GM23338 (cell line): ENCODE data around the gene ABCA13. TPM values are rescaled to one million over a fixed set of nuclear protein-coding genes. Genes with fewer than 3 reads are reported as not detected.
A peak's percentile ranks its signal among the peaks of the same experiment; 100 is the strongest.

Source experiments
- ATAC-seq: fragments of 200-7000 bp; cut with Tn5 transposase; 3 replicates; pipeline ENCODE4 v1.9.1; 2020
- DNase-seq: peaks from one replicate; pipeline ENCODE4 v3.0.0-alpha.2; 2015; ENCODE audit warnings: low spot score
- H2AFZ ChIP-seq: fragments of 200-600 bp; sonication (generic); 2 replicates; pipeline ENCODE4 v1.8.0; 2016; ENCODE audit warnings: antibody characterized with exemption, mild to moderate bottlenecking, moderate library complexity
- H3F3A ChIP-seq: fragments of 200-600 bp; sonication (generic); replicated peaks from 2 replicates; pipeline ENCODE4 v1.8.0; 2017; ENCODE audit warnings: antibody characterized with exemption, mixed run types, low read depth
- H3K27ac ChIP-seq: fragments of 200-600 bp; sonication (generic); 2 replicates; pipeline ENCODE4 v1.6.1; 2016; ENCODE audit warnings: low read depth
- H3K27me3 ChIP-seq: fragments of 200-600 bp; sonication (generic); 2 replicates; pipeline ENCODE4 v1.8.0; 2016; ENCODE audit warnings: mild to moderate bottlenecking, mixed run types, moderate library complexity; ENCODE audit not compliant: insufficient read depth
- H3K36me3 ChIP-seq: fragments of 200-600 bp; sonication (generic); 2 replicates; pipeline ENCODE4 v1.8.0; 2016; ENCODE audit warnings: mild to moderate bottlenecking; ENCODE audit not compliant: insufficient read depth
- H3K4me1 ChIP-seq: fragments of 200-600 bp; sonication (generic); 2 replicates; pipeline ENCODE4 v1.8.0; 2016; ENCODE audit warnings: mild to moderate bottlenecking, moderate library complexity; ENCODE audit not compliant: insufficient read depth
- H3K4me2 ChIP-seq: fragments of 200-600 bp; sonication (generic); 2 replicates; pipeline ENCODE4 v1.7.1; 2017; ENCODE audit warnings: mixed run types
- H3K4me3 ChIP-seq: fragments of 200-600 bp; sonication (generic); 2 replicates; pipeline ENCODE4 v1.6.1; 2016; ENCODE audit warnings: mixed run types
- H3K79me2 ChIP-seq: fragments of 200-600 bp; sonication (generic); replicated peaks from 2 replicates; pipeline ENCODE4 v1.8.0; 2017; ENCODE audit warnings: mild to moderate bottlenecking; ENCODE audit not compliant: insufficient read depth
- H3K9me2 ChIP-seq: fragments of 200-600 bp; sonication (generic); 2 replicates; pipeline ENCODE4 v1.8.0; 2017; ENCODE audit not compliant: insufficient read depth
- H4K20me1 ChIP-seq: fragments of 200-600 bp; sonication (generic); replicated peaks from 2 replicates; pipeline ENCODE4 v1.8.0; 2017; ENCODE audit warnings: mild to moderate bottlenecking; ENCODE audit not compliant: insufficient read depth
- H3K27ac Mint-ChIP-seq: 2 replicates; pipeline ENCODE4 v1.8.0; 2020; ENCODE audit warnings: inconsistent platforms, mild to moderate bottlenecking, moderate library complexity, mixed read lengths
- H3K27me3 Mint-ChIP-seq: 3 replicates; pipeline ENCODE4 v1.8.0; 2022; ENCODE audit warnings: low read depth, mild to moderate bottlenecking, moderate library complexity, mixed read lengths, inconsistent platforms; ENCODE audit not compliant: insufficient read depth, poor library complexity
- H3K36me3 Mint-ChIP-seq: 3 replicates; pipeline ENCODE4 v1.8.0; 2021; ENCODE audit warnings: low read depth, mild to moderate bottlenecking, inconsistent platforms, moderate library complexity, mixed read lengths
- H3K4me1 Mint-ChIP-seq: 3 replicates; pipeline ENCODE4 v1.8.0; 2020; ENCODE audit warnings: mild to moderate bottlenecking, inconsistent platforms, mixed read lengths
- H3K4me3 Mint-ChIP-seq: 3 replicates; pipeline ENCODE4 v1.8.0; 2021; ENCODE audit warnings: moderate library complexity, mild to moderate bottlenecking, inconsistent platforms, mixed read lengths
- H3K9me3 Mint-ChIP-seq: 3 replicates; pipeline ENCODE4 v1.8.0; 2020; ENCODE audit warnings: moderate library complexity, mild to moderate bottlenecking, inconsistent platforms, mixed read lengths
- CREB1 ChIP-seq: fragments of 250-450 bp; sonication (Bioruptor Pico); IDR thresholded peaks from 2 replicates; pipeline ENCODE4 v1.5.0; 2020; ENCODE audit warnings: low read depth, mild to moderate bottlenecking, moderate library complexity
- CTCF ChIP-seq, 2 experiments: fragments of 200-600 bp in 1 of 2; sonication (generic) in 1 of 2; conservative IDR thresholded peaks; 2 replicates each; pipeline versions ENCODE4 v1.5.1 to v1.6.1; 2016 to 2017; ENCODE audit warnings: antibody characterized with exemption in 2 of 2, low read depth in 2 of 2, mild to moderate bottlenecking in 2 of 2, moderate library complexity in 1 of 2
- EZH2 ChIP-seq: fragments of 200-600 bp; sonication (generic); IDR thresholded peaks from one replicate; pipeline ENCODE4 v1.8.0; 2017; ENCODE audit warnings: antibody characterized with exemption, mild to moderate bottlenecking, low read depth; ENCODE audit not compliant: unreplicated experiment
- EZH2phosphoT487 ChIP-seq: fragments of 200-600 bp; sonication (generic); IDR thresholded peaks from one replicate; pipeline ENCODE4 v1.8.1; 2018; ENCODE audit warnings: antibody characterized with exemption; ENCODE audit not compliant: unreplicated experiment
- JUNB ChIP-seq: IDR thresholded peaks from one replicate; pipeline ENCODE4 v1.6.1; 2016; ENCODE audit warnings: antibody characterized with exemption; ENCODE audit not compliant: unreplicated experiment
- NANOG ChIP-seq: IDR thresholded peaks from 2 replicates; pipeline ENCODE4 v1.6.1; 2016; ENCODE audit warnings: antibody characterized with exemption, borderline replicate concordance
- POLR2AphosphoS5 ChIP-seq: IDR thresholded peaks from 2 replicates; pipeline ENCODE4 v1.6.1; 2016; ENCODE audit warnings: antibody characterized with exemption, low read depth
- REST ChIP-seq: IDR thresholded peaks from one replicate; pipeline ENCODE4 v1.6.1; 2018; ENCODE audit warnings: antibody characterized with exemption; ENCODE audit not compliant: unreplicated experiment
- STAT1 ChIP-seq: IDR thresholded peaks from one replicate; pipeline ENCODE4 v1.6.1; 2016; ENCODE audit warnings: antibody characterized with exemption; ENCODE audit not compliant: unreplicated experiment
- ZNF114 ChIP-seq: fragments of 250-450 bp; sonication (Bioruptor Pico); IDR thresholded peaks from 2 replicates; pipeline ENCODE4 v1.5.0; 2020; ENCODE audit warnings: mild to moderate bottlenecking, moderate library complexity
- ZNF331 ChIP-seq: fragments of 250-450 bp; sonication (Bioruptor Pico); IDR thresholded peaks from 2 replicates; pipeline ENCODE4 v1.5.0; 2020; ENCODE audit warnings: low read depth, mild to moderate bottlenecking, moderate library complexity
- ZNF462 ChIP-seq: fragments of 250-450 bp; sonication (Bioruptor Pico); IDR thresholded peaks from 2 replicates; pipeline ENCODE4 v1.5.0; 2020; ENCODE audit warnings: mild to moderate bottlenecking, moderate library complexity
- polyA plus RNA-seq: library from polyadenylated mRNA; unstranded; fragments of >200 nt; fragmentation: Nextera tagmentation; extraction: Ambion mirVana; gene quantifications from 2 replicates; pipeline ENCODE4 v1.2.1, GENCODE V29; 2016
- total RNA-seq: library from RNA; depleted of rRNA; stranded (reverse); fragments of >200 nt; shearing (Covaris generic); gene quantifications from 2 replicates; pipeline ENCODE4 v1.2.3, GENCODE V29; 2014
- TF ChIP-seq, protein P1 (sequence below): IDR thresholded peaks from 2 replicates; pipeline ENCODE4 v1.6.1; 2016; ENCODE audit warnings: antibody characterized with exemption

The ABCA13 gene
- total and polyA plus RNA-seq, 2 experiments from 2014 or later: 0.21 TPM; not detected in 1

- no peak overlapping the region for H3K4me3 Mint-ChIP-seq
- no peak overlapping the region for H3K27ac Mint-ChIP-seq
- H3K9me3 Mint-ChIP-seq: peaks cover 19% of the 10 kb centered on the region
- Histone ChIP-seq H3K9me2 (0 out of 2 replicates have a peak, but pooled peaks cover 6% of the 10 kb centered on the region), H2AFZ (peak overlapping the region; percentile 74), H3K4me1 (peaks cover 28% of the 10 kb centered on the region), H4K20me1 (no peaks in the 10 kb centered on the region), H3K36me3 (no peaks in the 10 kb centered on the region), H3K4me3 (no peak overlapping the region), H3K79me2 (no peaks in the 10 kb centered on the region), H3K27me3 (no peaks in the 10 kb centered on the region), H3K4me2 (no peak overlapping the region), H3K27ac (no peak overlapping the region), H3F3A (no peaks in the 10 kb centered on the region)
- ATAC-seq (no peak), DNase-seq (no peak)
- peaks cover 13% of the 10 kb centered on the region for H3K36me3 Mint-ChIP-seq
- peaks cover 17% of the 10 kb centered on the region for H3K4me1 Mint-ChIP-seq
- peaks cover 1% of the 10 kb centered on the region for H3K27me3 Mint-ChIP-seq
- TF ChIP-seq REST (no peak), POLR2AphosphoS5 (no peak), ZNF331 (CRISPR knock-in tag) (no peak), STAT1 (no peak), CREB1 (CRISPR knock-in tag) (no peak), ZNF462 (CRISPR knock-in tag) (no peak), ZNF114 (CRISPR knock-in tag) (no peak), EZH2phosphoT487 (no peak), JUNB (no peak), CTCF (conservative IDR thresholded peaks at IDR 0.05; ENCODE audit: low read depth in 2 of 2) (no peak), NANOG (no peak), EZH2 (no peak)
- TF ChIP-seq, protein P1, sequence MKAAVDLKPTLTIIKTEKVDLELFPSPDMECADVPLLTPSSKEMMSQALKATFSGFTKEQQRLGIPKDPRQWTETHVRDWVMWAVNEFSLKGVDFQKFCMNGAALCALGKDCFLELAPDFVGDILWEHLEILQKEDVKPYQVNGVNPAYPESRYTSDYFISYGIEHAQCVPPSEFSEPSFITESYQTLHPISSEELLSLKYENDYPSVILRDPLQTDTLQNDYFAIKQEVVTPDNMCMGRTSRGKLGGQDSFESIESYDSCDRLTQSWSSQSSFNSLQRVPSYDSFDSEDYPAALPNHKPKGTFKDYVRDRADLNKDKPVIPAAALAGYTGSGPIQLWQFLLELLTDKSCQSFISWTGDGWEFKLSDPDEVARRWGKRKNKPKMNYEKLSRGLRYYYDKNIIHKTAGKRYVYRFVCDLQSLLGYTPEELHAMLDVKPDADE: no peak
Observed at GRCh38 chr7:48148311-48148710, 22.9 kb upstream of the ABCA13 start.
